22Rv1 (cell line): ENCODE data around the gene AAK1.

Experiments used
- CTCF ChIP-seq: fragments of 450-650 bp; IDR thresholded peaks from 2 replicates; pipeline ENCODE4 v1.5.1; 2017; ENCODE audit warnings: mild to moderate bottlenecking
- ZFX ChIP-seq: fragments of 450-650 bp; IDR thresholded peaks from 2 replicates; pipeline ENCODE4 v1.6.1; 2017; ENCODE audit warnings: antibody characterized with exemption, borderline replicate concordance

GRCh38 chr2:69582582-69583176 is 60.9 kb downstream of the AAK1 start:
- TF ChIP-seq CTCF (no peak), ZFX (no peak)
